Activated naive CD4-positive, alpha-beta T cell treated with anti-CD3 and anti-CD28 coated beads for 36 hours (primary cell): ENCODE measurements around the gene WAS. TPM values are rescaled to one million over a fixed set of nuclear protein-coding genes. Genes with fewer than 3 reads are reported as not detected.

ENCODE experiments used
- CTCF ChIA-PET: fragments of 350-600 bp; sonication (Branson Sonifier 250); formaldehyde crosslinking; loops from one replicate; lab custom pipeline; 2021; ENCODE audit warnings: antibody characterized with exemption; lab: Charles Lee
- DNase-seq: peaks from one replicate; pipeline ENCODE4 v3.0.0-alpha.2; 2020
- H3K27ac Mint-ChIP-seq: one replicate; pipeline ENCODE4 v1.8.0; 2021; ENCODE audit warnings: mild to moderate bottlenecking, mixed read lengths
- H3K27me3 Mint-ChIP-seq: one replicate; pipeline ENCODE4 v1.8.0; 2021; ENCODE audit warnings: low read depth, mixed read lengths
- H3K36me3 Mint-ChIP-seq: one replicate; pipeline ENCODE4 v1.8.0; 2021; ENCODE audit warnings: low read depth, mixed read lengths
- H3K4me1 Mint-ChIP-seq: one replicate; pipeline ENCODE4 v1.8.0; 2021; ENCODE audit warnings: low read depth, mixed read lengths
- H3K4me3 Mint-ChIP-seq: one replicate; pipeline ENCODE4 v1.8.0; 2021; ENCODE audit warnings: mild to moderate bottlenecking, moderate library complexity, mixed read lengths
- H3K9me3 Mint-ChIP-seq: one replicate; pipeline ENCODE4 v1.8.0; 2021; ENCODE audit warnings: mixed read lengths
- intact Hi-C: fragments of 100-400 bp; cut with micrococcal nuclease; formaldehyde crosslinking; loops from one replicate; pipeline ENCODE4 v1.15.1; 2023
- total RNA-seq, 2 experiments: library from RNA; stranded (reverse); gene quantifications; one replicate each; pipeline ENCODE4 v1.2.3, GENCODE V29; 2021

The WAS gene
- total RNA-seq, 2 experiments from 2014 or later, result 76.1 to 77.8 TPM

DNA sequence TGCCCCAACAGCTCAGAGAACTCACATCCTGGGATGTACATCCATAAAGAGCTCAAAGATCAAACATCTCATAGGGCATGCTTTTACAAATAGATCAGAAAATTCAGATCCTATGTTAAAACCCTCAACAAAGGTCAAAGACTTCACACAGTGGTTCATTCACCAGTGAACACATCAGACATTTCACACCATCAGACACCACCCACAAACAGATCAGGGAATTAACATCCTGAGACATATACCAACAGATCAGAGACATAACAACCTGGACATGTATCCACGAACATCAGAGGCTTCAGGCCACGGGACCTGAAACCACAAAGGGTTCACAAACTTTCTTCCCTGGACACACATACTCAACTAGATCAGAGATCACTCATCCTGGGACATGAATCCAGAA is 36.4 kb downstream of the WAS start:
- H3K9me3 Mint-ChIP-seq, result no peaks in the 10 kb centered on the region
- H3K27me3 Mint-ChIP-seq, result no peaks in the 10 kb centered on the region
- H3K36me3 Mint-ChIP-seq, result no peaks in the 10 kb centered on the region
- no peak for DNase-seq
- CTCF ChIA-PET, result interaction anchor here (1.0 kb wide), 1 partner anchor 37 kb away, joined by 3 read pairs; the partner anchor contains the start of gene WAS
- H3K4me3 Mint-ChIP-seq, result no peak overlapping the region
- H3K4me1 Mint-ChIP-seq, result peaks cover 41% of the 10 kb centered on the region
- no peak overlapping the region for H3K27ac Mint-ChIP-seq
- intact Hi-C loops, result loop anchor here (1.0 kb wide), 1 partner anchor 8 kb away; no protein-coding TSS in a partner anchor

DNA sequence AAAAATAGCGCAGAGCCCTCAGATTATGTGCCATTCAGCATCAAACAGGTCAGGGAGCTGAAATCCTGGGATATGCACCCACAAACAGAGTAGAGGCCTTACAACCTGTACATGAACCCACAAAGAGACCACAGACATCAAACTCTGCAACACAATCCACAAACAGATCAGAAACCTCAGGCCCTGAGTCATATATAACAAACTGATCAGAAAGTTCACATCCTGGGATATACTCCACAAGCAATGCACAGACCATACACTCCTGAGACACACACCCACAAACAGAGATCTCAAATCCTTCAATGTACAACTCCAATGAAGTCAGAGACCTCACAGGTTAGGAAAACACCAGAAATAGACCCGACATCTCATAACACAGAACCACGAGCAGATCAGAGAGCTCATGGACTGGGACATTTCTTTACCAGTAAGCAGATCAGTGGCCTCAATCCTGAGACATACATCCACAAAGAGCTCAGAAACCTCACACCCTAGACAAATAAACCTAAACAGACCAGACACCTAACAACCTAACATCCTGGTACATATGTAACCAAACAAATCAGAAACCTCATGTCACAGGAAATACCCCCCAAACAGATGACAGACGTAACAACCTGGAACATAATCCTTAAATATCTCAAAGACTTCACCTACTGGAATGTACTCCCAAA is 37.1 kb downstream of the WAS start:
- CTCF ChIA-PET, result no interaction called here
- no peak for DNase-seq
- intact Hi-C loops, result loop anchor here (1.0 kb wide), 1 partner anchor 8 kb away; no protein-coding TSS in a partner anchor
- Mint-ChIP-seq H3K9me3 (no peaks in the 10 kb centered on the region), H3K27ac (no peak overlapping the region), H3K36me3 (no peaks in the 10 kb centered on the region), H3K27me3 (no peaks in the 10 kb centered on the region), H3K4me1 (peaks cover 40% of the 10 kb centered on the region), H3K4me3 (no peak overlapping the region)

DNA sequence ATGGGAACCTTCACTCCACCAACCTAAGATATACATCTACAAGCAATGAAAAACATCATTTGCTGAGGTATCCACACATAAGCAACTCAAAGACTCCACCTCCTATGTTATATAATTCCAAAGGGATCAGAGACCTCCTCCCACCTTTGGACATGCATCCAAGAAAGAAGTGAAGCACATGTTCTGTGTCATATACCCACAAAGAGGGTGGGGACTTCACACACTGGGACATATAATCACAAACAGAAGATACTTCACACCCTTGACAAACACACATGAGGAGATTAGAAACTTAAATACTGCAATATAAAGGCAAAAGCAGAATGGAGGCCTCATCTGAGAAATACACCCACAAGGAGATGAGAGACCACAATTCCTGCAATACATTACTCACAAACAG is 38.3 kb downstream of the WAS start:
- Mint-ChIP-seq H3K27ac (no peak overlapping the region), H3K4me3 (no peak overlapping the region), H3K4me1 (peaks cover 41% of the 10 kb centered on the region), H3K9me3 (peaks cover 2% of the 10 kb centered on the region), H3K27me3 (no peaks in the 10 kb centered on the region), H3K36me3 (peaks cover 4% of the 10 kb centered on the region)
- intact Hi-C loops, result no loop called here
- DNase-seq, result no peak
- CTCF ChIA-PET, result no interaction called here

DNA sequence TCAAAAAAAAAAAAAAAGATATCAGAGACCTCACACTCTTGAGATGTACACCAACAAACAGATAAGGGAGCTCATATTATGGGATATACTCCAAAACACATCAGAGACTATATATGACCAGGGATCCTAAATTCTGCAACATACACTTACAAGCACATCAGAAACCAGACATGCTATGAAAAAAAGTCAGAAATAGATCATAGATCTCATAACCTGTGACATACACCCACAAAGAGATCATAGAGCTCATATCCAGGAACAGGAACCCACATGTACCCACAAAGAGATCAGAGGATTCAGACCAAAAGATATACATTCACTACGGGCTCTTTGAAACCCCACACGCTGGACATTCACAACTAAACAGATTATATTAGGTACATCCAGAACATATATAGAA is 43.0 kb downstream of the WAS start:
- CTCF ChIA-PET, result no interaction called here
- DNase-seq, result no peak
- H3K9me3 Mint-ChIP-seq, result peaks cover 25% of the 10 kb centered on the region
- peak overlapping the region; percentile 14 for H3K27ac Mint-ChIP-seq
- H3K36me3 Mint-ChIP-seq, result peaks cover 6% of the 10 kb centered on the region
- no peak overlapping the region for H3K4me3 Mint-ChIP-seq
- intact Hi-C loops, result no loop called here
- peaks cover 35% of the 10 kb centered on the region for H3K4me1 Mint-ChIP-seq
- H3K27me3 Mint-ChIP-seq, result no peaks in the 10 kb centered on the region

DNA sequence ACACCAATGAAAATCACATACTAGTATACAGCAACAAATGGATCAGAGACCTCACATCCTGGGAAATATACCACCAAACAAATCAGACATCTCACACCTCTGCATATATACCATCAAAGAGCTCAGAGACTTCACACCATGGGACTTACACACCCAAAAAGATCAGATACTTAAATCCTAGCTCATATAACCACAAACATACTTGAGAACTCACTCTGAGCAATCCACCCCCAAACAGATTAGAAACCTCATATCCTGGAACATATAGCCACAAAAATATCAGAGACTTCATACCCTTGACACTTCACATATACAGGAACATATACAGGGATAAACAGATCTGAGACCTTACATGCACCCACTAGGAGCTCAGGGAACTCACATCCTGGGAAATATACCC is 45.1 kb downstream of the WAS start:
- intact Hi-C loops, result no loop called here
- no peak for DNase-seq
- peaks cover 25% of the 10 kb centered on the region for H3K9me3 Mint-ChIP-seq
- CTCF ChIA-PET, result no interaction called here
- H3K27ac Mint-ChIP-seq, result no peak overlapping the region
- peaks cover 31% of the 10 kb centered on the region for H3K4me1 Mint-ChIP-seq
- no peak overlapping the region for H3K4me3 Mint-ChIP-seq
- no peaks in the 10 kb centered on the region for H3K27me3 Mint-ChIP-seq
- H3K36me3 Mint-ChIP-seq, result peaks cover 6% of the 10 kb centered on the region

DNA sequence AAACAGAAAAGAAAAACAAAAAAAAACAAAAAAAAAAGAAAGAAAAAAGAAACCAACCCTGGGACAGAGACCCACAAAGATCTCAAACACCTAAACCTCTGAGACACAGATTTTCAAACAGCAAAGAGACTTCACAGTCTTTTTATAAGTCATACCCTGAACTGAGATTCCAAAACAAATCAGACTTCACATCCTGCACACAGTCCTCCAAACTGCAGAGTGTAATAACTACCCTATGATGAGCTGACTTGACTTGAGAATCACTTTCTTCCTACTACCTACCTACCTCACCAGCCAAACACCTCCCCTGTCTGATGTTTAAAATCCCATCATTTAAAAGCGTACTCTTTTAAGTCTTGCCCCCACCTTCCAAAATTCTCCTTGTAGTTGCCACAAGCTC is 52.7 kb downstream of the WAS start:
- Mint-ChIP-seq H3K27me3 (no peaks in the 10 kb centered on the region), H3K9me3 (no peaks in the 10 kb centered on the region), H3K4me1 (peaks cover 17% of the 10 kb centered on the region), H3K4me3 (peak overlapping the region; percentile 95), H3K36me3 (no peaks in the 10 kb centered on the region), H3K27ac (peak overlapping the region; percentile 94)
- intact Hi-C loops, result loop anchor here (1.0 to 5.0 kb wide), 3 partner anchors 23 to 266 kb away; partner anchors contain the start of genes GRIPAP1 and RBM3
- peak; percentile 39 for DNase-seq
- CTCF ChIA-PET, result interaction anchor here (0.6 to 1.2 kb wide), 3 partner anchors 36 to 165 kb away, joined by 3 to 8 read pairs (median 3); no protein-coding TSS in a partner anchor

DNA sequence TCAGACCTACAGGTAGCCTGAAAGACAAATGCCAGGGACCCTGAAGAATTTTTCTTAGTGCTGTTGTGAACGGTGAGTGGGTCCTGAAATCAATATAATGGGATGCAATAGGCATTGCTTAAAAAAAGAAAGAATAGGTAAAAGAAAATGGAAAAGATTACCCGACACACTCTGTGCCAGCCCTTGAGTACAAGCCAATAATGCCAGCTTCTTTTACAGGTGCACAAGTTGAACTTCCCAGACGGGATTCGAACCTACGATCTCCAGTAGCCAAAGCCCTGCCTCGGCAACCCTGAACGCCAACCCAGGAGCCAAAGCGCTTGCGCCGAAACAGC is 53.2 kb downstream of the WAS start:
- DNase-seq, result no peak
- H3K27ac Mint-ChIP-seq, result peak overlapping the region; percentile 94
- no peaks in the 10 kb centered on the region for H3K36me3 Mint-ChIP-seq
- H3K4me3 Mint-ChIP-seq, result peak overlapping the region; percentile 95
- H3K27me3 Mint-ChIP-seq, result no peaks in the 10 kb centered on the region
- CTCF ChIA-PET, result interaction anchor here (0.5 to 1.2 kb wide), 3 partner anchors 37 to 200 kb away, joined by 3 to 8 read pairs (median 3); no protein-coding TSS in a partner anchor
- no peaks in the 10 kb centered on the region for H3K9me3 Mint-ChIP-seq
- peaks cover 17% of the 10 kb centered on the region for H3K4me1 Mint-ChIP-seq
- intact Hi-C loops, result loop anchor here (1.0 to 5.0 kb wide), 8 partner anchors 14 to 265 kb away; partner anchors contain the start of genes GRIPAP1, RBM3 and SUV39H1

DNA sequence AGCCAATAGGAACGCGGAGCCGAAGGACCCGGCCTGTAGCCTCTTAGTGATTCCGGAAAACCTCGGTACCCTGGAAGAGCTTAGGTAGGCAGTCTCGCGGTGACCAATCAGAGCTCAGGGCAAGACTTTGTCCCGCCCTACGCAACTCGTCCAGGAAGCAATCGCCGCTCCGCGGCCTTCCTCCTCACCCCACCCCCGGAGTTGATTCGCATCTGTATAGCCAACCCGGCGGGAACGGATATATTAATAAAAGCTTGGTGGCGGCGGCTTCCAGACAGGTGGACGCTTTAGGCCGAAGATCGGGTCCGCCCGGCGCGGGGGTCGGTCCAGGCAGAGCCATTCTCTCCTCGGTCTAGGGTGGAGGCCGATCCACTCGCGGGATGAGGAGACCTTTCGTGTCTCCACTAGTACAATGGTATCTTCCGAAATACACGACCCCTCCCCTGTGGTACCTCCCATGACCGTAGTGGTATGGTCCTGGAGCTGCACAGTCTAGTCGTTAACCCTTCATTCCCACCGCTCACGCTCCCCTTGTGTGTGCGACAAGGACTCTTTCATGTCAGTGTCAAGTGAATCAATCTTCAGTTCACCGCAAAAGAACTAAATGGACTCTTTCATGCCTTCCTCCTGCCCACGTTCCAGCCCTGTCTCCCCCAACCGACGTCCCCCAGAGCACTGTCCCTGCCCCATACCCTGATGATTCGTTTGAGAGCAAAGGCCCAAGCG is 53.8 kb downstream of the WAS start:
- H3K27me3 Mint-ChIP-seq, result no peaks in the 10 kb centered on the region
- peak overlapping the region; percentile 94 for H3K27ac Mint-ChIP-seq
- intact Hi-C loops, result loop anchor here (1.0 to 5.0 kb wide), 6 partner anchors 14 to 201 kb away; partner anchors contain the start of genes RBM3 and SUV39H1
- H3K4me1 Mint-ChIP-seq, result peaks cover 17% of the 10 kb centered on the region
- peak; percentile 92 for DNase-seq
- peak overlapping the region; percentile 95 for H3K4me3 Mint-ChIP-seq
- no peaks in the 10 kb centered on the region for H3K36me3 Mint-ChIP-seq
- CTCF ChIA-PET, result interaction anchor here (0.5 to 1.5 kb wide), 4 partner anchors 37 to 234 kb away, joined by 3 to 8 read pairs (median 4); partner anchors contain the start of gene KCND1
- no peaks in the 10 kb centered on the region for H3K9me3 Mint-ChIP-seq

DNA sequence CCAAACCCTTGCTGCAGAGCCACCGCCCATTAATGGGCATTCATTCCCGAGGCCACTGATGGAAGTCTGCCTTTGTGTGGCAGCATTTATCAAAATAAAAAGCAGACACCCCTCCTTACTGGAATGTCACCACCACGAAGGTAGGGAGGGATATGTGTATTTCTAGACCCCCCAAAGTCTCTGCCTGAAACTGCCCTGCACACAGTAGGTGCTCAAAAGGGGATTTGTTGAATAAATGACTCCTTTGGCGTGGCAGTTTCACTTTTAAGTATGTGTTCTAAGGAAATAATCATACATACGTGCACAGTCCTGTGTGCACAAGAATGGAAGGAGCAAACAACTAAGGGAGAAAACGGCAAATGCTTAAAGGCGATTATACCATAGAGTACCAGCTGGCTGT is 54.3 kb downstream of the WAS start:
- CTCF ChIA-PET, result interaction anchor here (1.0 to 1.5 kb wide), 2 partner anchors 90 to 234 kb away, joined by 3 to 4 read pairs; partner anchors contain the start of gene KCND1

More for the DNA sequence above, 54.3 kb downstream of the WAS start:
- intact Hi-C loops, result loop anchor here (1.0 to 5.0 kb wide), 6 partner anchors 13 to 200 kb away; partner anchors contain the start of genes RBM3 and SUV39H1
- H3K4me3 Mint-ChIP-seq, result peak overlapping the region; percentile 95
- no peaks in the 10 kb centered on the region for H3K36me3 Mint-ChIP-seq
- no peaks in the 10 kb centered on the region for H3K27me3 Mint-ChIP-seq
- no peak for DNase-seq
- H3K4me1 Mint-ChIP-seq, result peaks cover 17% of the 10 kb centered on the region
- peak overlapping the region; percentile 94 for H3K27ac Mint-ChIP-seq
- H3K9me3 Mint-ChIP-seq, result no peaks in the 10 kb centered on the region

Other genes with a start within 250 kb of the WAS start
- gene SLC38A5, start 213.5 kb upstream of the WAS start, total RNA-seq, result 10 to 100 TPM; 45.0 to 45.8 TPM
- gene FTSJ1, start 207.6 kb upstream of the WAS start, total RNA-seq, result 10 to 100 TPM; 66.2 to 66.8 TPM
- 1 to 10 TPM; 5.2 to 5.6 TPM for gene PORCN, start 174.8 kb upstream of the WAS start, total RNA-seq
- gene EBP, start 162.0 kb upstream of the WAS start, total RNA-seq, result 100 to 1,000 TPM; 118 to 123 TPM
- gene TBC1D25, start 144.1 kb upstream of the WAS start, total RNA-seq, result 10 to 100 TPM; 10.6 to 11.1 TPM
- 100 to 1,000 TPM; 139 to 143 TPM for gene RBM3, start 109.3 kb upstream of the WAS start, total RNA-seq
- 10 to 100 TPM; 37.0 to 40.1 TPM for gene WDR13, start 86.3 kb upstream of the WAS start, total RNA-seq
- 10 to 100 TPM; 31.5 to 31.9 TPM for gene SUV39H1, start 12.9 kb downstream of the WAS start, total RNA-seq
- gene GLOD5, start 77.9 kb downstream of the WAS start, total RNA-seq, result not detected
- gene GATA1, start 102.8 kb downstream of the WAS start, total RNA-seq, result not detected
- 10 to 100 TPM; 91.1 to 99.4 TPM for gene HDAC6, start 118.3 kb downstream of the WAS start, total RNA-seq
- not detected for gene ERAS, start 142.7 kb downstream of the WAS start, total RNA-seq
- gene PCSK1N, start 151.8 kb downstream of the WAS start, total RNA-seq, result 1 to 10 TPM; 1.7 to 1.9 TPM
- 10 to 100 TPM; 88.0 to 94.9 TPM for gene TIMM17B, start 214.0 kb downstream of the WAS start, total RNA-seq
- gene PQBP1, start 214.1 kb downstream of the WAS start, total RNA-seq, result 10 to 100 TPM; 86.8 to 94.5 TPM
- gene SLC35A2, start 227.8 kb downstream of the WAS start, total RNA-seq, result 10 to 100 TPM; 23.9 to 26.7 TPM
- 100 to 1,000 TPM; 634 to 648 TPM for gene PIM2, start 235.2 kb downstream of the WAS start, total RNA-seq